GM19025 (cell line): Measurements from ENCODE around the gene FAIM2.

ENCODE experiments used
- ATAC-seq: cut with Tn5 transposase; IDR thresholded peaks from one replicate; pipeline ENCODE4 v1.9.1; 2021; ENCODE audit warnings: mild to moderate bottlenecking, low read depth, moderate library complexity; ENCODE audit not compliant: unreplicated experiment

FAIM2 gene

GRCh38 chr12:49900371-49900770 is 3.3 kb downstream of the FAIM2 start:
- ATAC-seq, result no peak

GRCh38 chr12:49899921-49900320 is 3.8 kb downstream of the FAIM2 start:
- no peak for ATAC-seq

- ATAC-seq, result no peak
Measured at GRCh38 chr12:49899286-49899843, 4.3 kb downstream of the FAIM2 start.

GRCh38 chr12:49897276-49897675 is 6.4 kb downstream of the FAIM2 start:
- no peak for ATAC-seq

GRCh38 chr12:49895773-49896172 is 7.9 kb downstream of the FAIM2 start:
- no peak for ATAC-seq

- ATAC-seq, result no peak
Measured at GRCh38 chr12:49894751-49895148, 8.9 kb downstream of the FAIM2 start.

- ATAC-seq, result no peak
Measured at GRCh38 chr12:49893753-49894750, 9.6 kb downstream of the FAIM2 start.

- ATAC-seq, result no peak
Measured at GRCh38 chr12:49892732-49893317, 10.9 kb downstream of the FAIM2 start.

- ATAC-seq, result no peak
Measured at GRCh38 chr12:49892084-49892731, 11.5 kb downstream of the FAIM2 start.

- no peak for ATAC-seq
Measured at GRCh38 chr12:49891476-49891875, 12.2 kb downstream of the FAIM2 start.

- no peak for ATAC-seq
Measured at GRCh38 chr12:49891012-49891411, 12.7 kb downstream of the FAIM2 start.

GRCh38 chr12:49890096-49890461 is 13.6 kb downstream of the FAIM2 start:
- no peak for ATAC-seq

- ATAC-seq, result no peak
Measured at GRCh38 chr12:49889361-49890095, 14.2 kb downstream of the FAIM2 start.

- no peak for ATAC-seq
Measured at GRCh38 chr12:49888461-49889151, 15.1 kb downstream of the FAIM2 start.

GRCh38 chr12:49887536-49888401 is 15.9 kb downstream of the FAIM2 start:
- no peak for ATAC-seq

- ATAC-seq, result no peak
Measured at GRCh38 chr12:49887091-49887490, 16.6 kb downstream of the FAIM2 start.

- ATAC-seq, result no peak
Measured at GRCh38 chr12:49885663-49886461, 17.8 kb downstream of the FAIM2 start.

- ATAC-seq, result no peak
Measured at GRCh38 chr12:49885118-49885517, 18.6 kb downstream of the FAIM2 start.
